Measurements from ENCODE around the gene RNF148.

RNF148 gene

GRCh38 chr7:122672536-122672935, 30.2 kb downstream of the RNF148 start:
- Histone ChIP-seq H3K9me3 (no peaks in the 10 kb centered on the region), H3K4me1 (no peaks in the 10 kb centered on the region), H3K27me3 (no peaks in the 10 kb centered on the region), H3K4me3 (ENCODE audit: low read depth, low read length) (no peak overlapping the region), H3K36me3 (no peaks in the 10 kb centered on the region)
- DNase-seq: no peak
- no peak for TF ChIP-seq CTCF (IDR thresholded peaks at IDR 0.05; ENCODE audit: low read depth, low read length)

GRCh38 chr7:122663733-122664132, 39.0 kb downstream of the RNF148 start:
- no peak for DNase-seq
- Histone ChIP-seq H3K4me3 (ENCODE audit: low read depth, low read length) (no peak overlapping the region), H3K27me3 (no peaks in the 10 kb centered on the region), H3K9me3 (no peaks in the 10 kb centered on the region), H3K4me1 (no peaks in the 10 kb centered on the region), H3K36me3 (no peaks in the 10 kb centered on the region)
- no peak for TF ChIP-seq CTCF (IDR thresholded peaks at IDR 0.05; ENCODE audit: low read depth, low read length)

GRCh38 chr7:122658856-122659255, 43.9 kb downstream of the RNF148 start:
- Histone ChIP-seq H3K36me3 (no peaks in the 10 kb centered on the region), H3K27me3 (no peaks in the 10 kb centered on the region), H3K4me1 (no peaks in the 10 kb centered on the region), H3K9me3 (no peaks in the 10 kb centered on the region), H3K4me3 (ENCODE audit: low read depth, low read length) (no peak overlapping the region)
- DNase-seq: no peak
- TF ChIP-seq CTCF (IDR thresholded peaks at IDR 0.05; ENCODE audit: low read depth, low read length): no peak

GRCh38 chr7:122653685-122654084, 49.0 kb downstream of the RNF148 start:
- H3K27me3 ChIP-seq: no peaks in the 10 kb centered on the region
- no peaks in the 10 kb centered on the region for H3K9me3 ChIP-seq
- H3K4me1 ChIP-seq: no peaks in the 10 kb centered on the region
- H3K36me3 ChIP-seq: no peaks in the 10 kb centered on the region
- TF ChIP-seq CTCF (IDR thresholded peaks at IDR 0.05; ENCODE audit: low read depth, low read length): no peak
- no peak for DNase-seq
- H3K4me3 ChIP-seq (ENCODE audit: low read depth, low read length): no peak overlapping the region

- Histone ChIP-seq H3K36me3 (no peaks in the 10 kb centered on the region), H3K4me3 (ENCODE audit: low read depth, low read length) (no peak overlapping the region), H3K27me3 (no peaks in the 10 kb centered on the region), H3K4me1 (no peaks in the 10 kb centered on the region), H3K9me3 (no peaks in the 10 kb centered on the region)
- no peak for TF ChIP-seq CTCF (IDR thresholded peaks at IDR 0.05; ENCODE audit: low read depth, low read length)
- no peak for DNase-seq
Observed at GRCh38 chr7:122652876-122653275, 49.8 kb downstream of the RNF148 start.
